HepG2 (cell line): Measurements from ENCODE around the gene LYRM4. TPM values are rescaled to one million over a fixed set of nuclear protein-coding genes. Genes with fewer than 3 reads are reported as not detected.

Experiments
- ATAC-seq: fragments of 200-7000 bp; cut with Tn5 transposase; 3 replicates; pipeline ENCODE4 v1.9.1; 2020; ENCODE audit warnings: mild to moderate bottlenecking, moderate library complexity
- BruUV-seq: library from RNA; stranded (reverse); fragments of 400-500 nt; replicated peaks from 2 replicates; lab custom pipeline; 2021; lab: Mats Ljungman, UMichigan
- CTCF ChIA-PET: fragments of 300-600 bp; formaldehyde crosslinking; extraction: SDS; loops from one replicate; lab custom pipeline; 2021; ENCODE audit warnings: low total read pairs, inconsistent platforms, low intra/inter-chr PET ratio; lab: Yijun Ruan, JAX
- POLR2A ChIA-PET: fragments of 350-600 bp; sonication (Branson Sonifier 250); formaldehyde crosslinking; loops from one replicate; lab custom pipeline; 2020; ENCODE audit warnings: antibody characterized with exemption, inconsistent platforms; lab: Yijun Ruan, JAX
- DNase-seq: peaks from one replicate; pipeline ENCODE4 v3.0.0-alpha.2; 2015; ENCODE audit warnings: low spot score
- FAIRE-seq: peaks from 3 replicates; lab custom pipeline; 2011; peaks lifted over from hg19 to GRCh38; lab: Jason Lieb, UNC
- H2AFZ ChIP-seq: one replicate; pipeline ENCODE4 v1.6.1; 2011; ENCODE audit warnings: low read length, inconsistent platforms
- H3K27ac ChIP-seq: fragments of 300-600 bp; 3 replicates; pipeline ENCODE4 v1.8.0; 2011; ENCODE audit warnings: mixed run types, mild to moderate bottlenecking, mixed read lengths, low read length, inconsistent platforms; ENCODE audit not compliant: insufficient read depth; ENCODE audit errors: extremely low read length
- H3K27me3 ChIP-seq, 2 experiments: fragments of 200-600 bp in 1 of 2; 2 replicates in 1 of 2; 3 replicates in 1 of 2; pipeline versions ENCODE4 v1.6.0 to v1.8.0; 2011; ENCODE audit warnings: low read length in 2 of 2, mild to moderate bottlenecking in 2 of 2, moderate library complexity in 2 of 2, inconsistent platforms in 1 of 2; ENCODE audit not compliant: insufficient read depth in 2 of 2, control insufficient read depth in 1 of 2
- H3K36me3 ChIP-seq, 2 experiments: fragments of 200-600 bp in 1 of 2; replicated peaks in 1 of 2; 2 replicates in 1 of 2; 3 replicates in 1 of 2; pipeline versions ENCODE4 v1.5.1 to v1.8.0; 2011; ENCODE audit warnings: low read length in 2 of 2, inconsistent platforms in 1 of 2; ENCODE audit not compliant: insufficient read depth in 2 of 2, control insufficient read depth in 1 of 2
- H3K4me1 ChIP-seq: 2 replicates; pipeline ENCODE4 v1.5.1; 2012; ENCODE audit warnings: low read length, inconsistent platforms; ENCODE audit not compliant: insufficient read depth
- H3K4me2 ChIP-seq: 2 replicates; pipeline ENCODE4 v1.6.0; 2011; ENCODE audit warnings: low read depth, low read length, inconsistent platforms
- H3K4me3 ChIP-seq, 3 experiments: fragments of 200-600 bp in 1 of 3; sonication (generic), shearing (Covaris generic) in 1 of 3; replicated peaks in 1 of 3; 2 replicates each; pipeline ENCODE4 v1.5.1; 2011 to 2016; ENCODE audit warnings: low read length in 3 of 3, inconsistent platforms in 2 of 3, low read depth in 2 of 3, mild to moderate bottlenecking in 2 of 3, control low read depth in 1 of 3, mixed read lengths in 1 of 3; ENCODE audit not compliant: insufficient read depth in 1 of 3
- H3K79me2 ChIP-seq: one replicate; pipeline ENCODE4 v1.6.1; 2011; ENCODE audit warnings: low read length, inconsistent platforms; ENCODE audit not compliant: insufficient read depth
- H3K9ac ChIP-seq: 2 replicates; pipeline ENCODE4 v1.6.0; 2011; ENCODE audit warnings: mild to moderate bottlenecking, low read depth, low read length, inconsistent platforms; ENCODE audit not compliant: insufficient read depth
- H3K9me3 ChIP-seq: 2 replicates; pipeline ENCODE4 v1.5.1; 2012; ENCODE audit warnings: mild to moderate bottlenecking, low read length
- H4K20me1 ChIP-seq: 2 replicates; pipeline ENCODE4 v1.6.0; 2011; ENCODE audit warnings: inconsistent platforms, mild to moderate bottlenecking, low read length, moderate library complexity; ENCODE audit not compliant: insufficient read depth
- ELF4 ChIP-seq: sonication (generic); formaldehyde crosslinking; IDR thresholded peaks from 2 replicates; pipeline ENCODE4 v1.5.0; 2020; ENCODE audit warnings: missing genetic modification reagents, mild to moderate bottlenecking, moderate library complexity, borderline replicate concordance
- HNF4A ChIP-seq: sonication (generic); formaldehyde crosslinking; IDR thresholded peaks from 2 replicates; pipeline ENCODE4 v1.4.0; 2020; ENCODE audit warnings: missing genetic modification reagents
- MBD4 ChIP-seq: IDR thresholded peaks from 2 replicates; pipeline ENCODE4 v1.6.1; 2012; ENCODE audit warnings: low read length, inconsistent platforms, borderline replicate concordance
- NR2C2 ChIP-seq: sonication (generic); formaldehyde crosslinking; IDR thresholded peaks from 2 replicates; pipeline ENCODE4 v1.4.0; 2020; ENCODE audit warnings: missing genetic modification reagents, mild to moderate bottlenecking, moderate library complexity, borderline replicate concordance
- SP2 ChIP-seq: sonication (generic); formaldehyde crosslinking; IDR thresholded peaks from 2 replicates; pipeline ENCODE4 v1.5.1; 2020; ENCODE audit warnings: mild to moderate bottlenecking, missing genetic modification reagents
- STAT5B ChIP-seq: sonication (generic); formaldehyde crosslinking; IDR thresholded peaks from 2 replicates; pipeline ENCODE4 v1.4.0; 2020; ENCODE audit warnings: missing genetic modification reagents
- TFDP1 ChIP-seq: IDR thresholded peaks from 2 replicates; pipeline ENCODE4 v1.6.1; 2016; ENCODE audit warnings: missing compliant biosample characterization, missing genetic modification reagents, borderline replicate concordance
- WIZ ChIP-seq: sonication (generic); formaldehyde crosslinking; IDR thresholded peaks from 2 replicates; pipeline ENCODE4 v1.5.1; 2020; ENCODE audit warnings: mild to moderate bottlenecking, missing genetic modification reagents
- ZNF253 ChIP-seq: sonication (generic); formaldehyde crosslinking; IDR thresholded peaks from 2 replicates; pipeline ENCODE4 v1.8.0; 2022; ENCODE audit warnings: mild to moderate bottlenecking, missing genetic modification reagents, borderline replicate concordance
- ZNF331 ChIP-seq: sonication (generic); formaldehyde crosslinking; IDR thresholded peaks from 2 replicates; pipeline ENCODE4 v1.4.0; 2020; ENCODE audit warnings: missing genetic modification reagents
- ZNF510 ChIP-seq: sonication (generic); formaldehyde crosslinking; IDR thresholded peaks from 2 replicates; pipeline ENCODE4 v1.4.0; 2020; ENCODE audit warnings: low read depth, mild to moderate bottlenecking, missing genetic modification reagents
- ZNF547 ChIP-seq: sonication (generic); formaldehyde crosslinking; IDR thresholded peaks from 2 replicates; pipeline ENCODE4 v1.5.1; 2020; ENCODE audit warnings: mild to moderate bottlenecking, missing genetic modification reagents
- WGBS: methylation state at CpG from one replicate; pipeline ENCODE4 v1.1.6; 2017; ENCODE audit warnings: low lambda C conversion rate; 5-methylcytosine and 5-hydroxymethylcytosine counted together
- in situ Hi-C: cut with HindIII; loops from 2 replicates; pipeline ENCODE4 v1.10.0; 2017; ENCODE audit warnings: low pct_unique_long_range_greater_than_20kb; ENCODE audit not compliant: extremely low pct_ligation_motif_present
- intact Hi-C: fragments of 100-400 bp; cut with micrococcal nuclease; formaldehyde crosslinking; loops from one replicate; pipeline ENCODE4 v1.10.0; 2022; ENCODE audit not compliant: unreplicated experiment
- polyA plus RNA-seq, 8 experiments: library from polyadenylated mRNA; depleted of rRNA in 3 of 8; stranded (reverse) in 7 of 8; unstranded in 1 of 8; fragments of >200 nt; fragmentation: Illumina TruSeq in 4 of 8; extraction: Trizol in 4 of 8; gene quantifications; 2 replicates each; pipeline versions ENCODE4 v1.2.1 to v1.2.3, GENCODE V29; 2011 to 2016; ENCODE audit warnings: low read depth in 4 of 8, missing spikeins in 1 of 8, mixed read lengths in 1 of 8; ENCODE audit not compliant: insufficient read depth in 1 of 8
- total RNA-seq, 5 experiments: library from RNA; depleted of rRNA; stranded (reverse); fragments of >200 nt; fragmentation: Illumina TruSeq; extraction: Trizol; gene quantifications; 2 replicates each; pipeline ENCODE4 v1.2.3, GENCODE V29; 2016; ENCODE audit warnings: low read depth in 1 of 5
- TF ChIP-seq, protein P1 (sequence below): sonication (generic); formaldehyde crosslinking; IDR thresholded peaks from 2 replicates; pipeline ENCODE4 v1.4.0; 2020; ENCODE audit warnings: mild to moderate bottlenecking, missing genetic modification reagents
- TF ChIP-seq, protein P2 (sequence below): sonication (generic); formaldehyde crosslinking; IDR thresholded peaks from 2 replicates; pipeline ENCODE4 v1.5.1; 2020; ENCODE audit warnings: missing genetic modification reagents, mild to moderate bottlenecking, borderline replicate concordance

The LYRM4 gene
- total and polyA plus RNA-seq, 2 of the 13 experiments (the other 11 are each of a cell fraction or from before 2014, with no cell fraction given), result 64.6 to 67.5 TPM

DNA sequence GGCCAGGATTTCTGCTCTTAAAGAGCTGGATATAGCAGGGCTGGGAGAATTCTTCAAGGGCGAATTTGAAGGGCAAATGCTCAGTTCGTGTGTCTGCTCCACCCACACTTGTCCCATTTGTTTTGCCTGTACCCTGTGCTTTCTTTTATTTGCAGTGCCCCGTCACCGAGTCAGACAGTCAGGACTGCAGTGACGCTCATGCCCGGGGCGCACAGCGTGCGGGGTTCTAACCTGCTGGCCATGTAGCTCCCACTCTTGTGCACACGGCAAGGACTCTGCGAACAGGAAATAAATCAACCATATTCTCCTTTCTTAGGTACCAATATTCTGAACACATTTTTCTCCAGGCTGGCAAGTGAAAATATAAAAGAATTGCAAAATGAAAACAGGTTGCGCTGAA lies 17.7 kb downstream of the LYRM4 start:
- CTCF ChIA-PET, result no interaction called here
- no peak overlapping the region for H3K4me3 ChIP-seq
- no TSS peak for BruUV-seq
- no peak for ATAC-seq
- H2AFZ ChIP-seq, result no peak overlapping the region
- in situ Hi-C loops (no loop called here), intact Hi-C loops (no loop called here)
- TF ChIP-seq SP2 (CRISPR knock-in tag), result no peak
- no peaks in the 10 kb centered on the region for H3K9me3 ChIP-seq
- FAIRE-seq, result no peak
- no peak for DNase-seq
- no peaks in the 10 kb centered on the region for H3K27me3 ChIP-seq
- POLR2A ChIA-PET, result no interaction called here
- H4K20me1 ChIP-seq, result no peaks in the 10 kb centered on the region
- peaks cover 39% of the 10 kb centered on the region for H3K79me2 ChIP-seq
- WGBS, result 97% methylated on average over 12 of the region's 12 CpGs
- H3K4me2 ChIP-seq, result no peak overlapping the region
- no peak overlapping the region for H3K9ac ChIP-seq
- H3K36me3 ChIP-seq, result peaks cover 14 to 52% of the 10 kb centered on the region in 2 experiments
- H3K4me1 ChIP-seq, result peaks cover 1% of the 10 kb centered on the region
- no peak overlapping the region for H3K27ac ChIP-seq

DNA sequence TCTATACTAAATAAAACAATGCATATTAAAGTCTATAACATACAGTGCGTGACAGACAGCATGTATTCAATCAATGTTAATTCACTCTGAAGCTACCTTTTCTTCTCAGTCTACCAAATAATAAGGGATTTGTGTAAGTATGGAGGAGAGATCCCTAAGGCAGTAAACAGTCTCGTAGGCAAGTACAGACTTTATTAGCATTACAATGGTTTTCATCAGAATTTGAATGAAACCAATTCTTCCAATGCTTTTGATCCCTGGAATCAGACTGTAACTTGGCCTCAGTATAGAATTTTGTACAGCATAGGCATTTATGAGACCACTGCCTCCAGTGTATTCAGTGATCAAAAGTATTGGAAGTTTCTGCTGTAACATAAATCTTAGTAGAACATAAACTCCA lies 19.5 kb downstream of the LYRM4 start:
- DNase-seq (no peak), FAIRE-seq (peak; percentile 18), ATAC-seq (no peak)
- in situ Hi-C loops (no loop called here), intact Hi-C loops (no loop called here)
- H2AFZ ChIP-seq, result no peak overlapping the region
- no peaks in the 10 kb centered on the region for H4K20me1 ChIP-seq
- peaks cover 9% of the 10 kb centered on the region for H3K4me1 ChIP-seq
- H3K4me2 ChIP-seq, result no peak overlapping the region
- no peaks in the 10 kb centered on the region for H3K27me3 ChIP-seq
- WGBS, result 95% methylated on average over 2 of the region's 2 CpGs
- no peaks in the 10 kb centered on the region for H3K9me3 ChIP-seq
- H3K4me3 ChIP-seq, result no peak overlapping the region
- no peak overlapping the region for H3K9ac ChIP-seq
- no TSS peak for BruUV-seq
- CTCF ChIA-PET, result no interaction called here
- POLR2A ChIA-PET, result no interaction called here
- H3K36me3 ChIP-seq, result peaks cover 14 to 43% of the 10 kb centered on the region in 2 experiments
- no peak overlapping the region for H3K27ac ChIP-seq
- H3K79me2 ChIP-seq, result peaks cover 26% of the 10 kb centered on the region
- TF ChIP-seq STAT5B (no peak), ZNF510 (no peak), HNF4A (CRISPR knock-in tag) (no peak), MBD4 (no peak), ZNF253 (no peak), ELF4 (CRISPR knock-in tag) (no peak), WIZ (CRISPR knock-in tag) (no peak), ZNF331 (no peak), ZNF547 (CRISPR knock-in tag) (no peak), NR2C2 (CRISPR knock-in tag) (no peak), TFDP1 (CRISPR knock-in tag) (no peak)
- TF ChIP-seq, protein P1, sequence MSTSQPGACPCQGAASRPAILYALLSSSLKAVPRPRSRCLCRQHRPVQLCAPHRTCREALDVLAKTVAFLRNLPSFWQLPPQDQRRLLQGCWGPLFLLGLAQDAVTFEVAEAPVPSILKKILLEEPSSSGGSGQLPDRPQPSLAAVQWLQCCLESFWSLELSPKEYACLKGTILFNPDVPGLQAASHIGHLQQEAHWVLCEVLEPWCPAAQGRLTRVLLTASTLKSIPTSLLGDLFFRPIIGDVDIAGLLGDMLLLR (CRISPR knock-in tag), result no peak
- TF ChIP-seq, protein P2, sequence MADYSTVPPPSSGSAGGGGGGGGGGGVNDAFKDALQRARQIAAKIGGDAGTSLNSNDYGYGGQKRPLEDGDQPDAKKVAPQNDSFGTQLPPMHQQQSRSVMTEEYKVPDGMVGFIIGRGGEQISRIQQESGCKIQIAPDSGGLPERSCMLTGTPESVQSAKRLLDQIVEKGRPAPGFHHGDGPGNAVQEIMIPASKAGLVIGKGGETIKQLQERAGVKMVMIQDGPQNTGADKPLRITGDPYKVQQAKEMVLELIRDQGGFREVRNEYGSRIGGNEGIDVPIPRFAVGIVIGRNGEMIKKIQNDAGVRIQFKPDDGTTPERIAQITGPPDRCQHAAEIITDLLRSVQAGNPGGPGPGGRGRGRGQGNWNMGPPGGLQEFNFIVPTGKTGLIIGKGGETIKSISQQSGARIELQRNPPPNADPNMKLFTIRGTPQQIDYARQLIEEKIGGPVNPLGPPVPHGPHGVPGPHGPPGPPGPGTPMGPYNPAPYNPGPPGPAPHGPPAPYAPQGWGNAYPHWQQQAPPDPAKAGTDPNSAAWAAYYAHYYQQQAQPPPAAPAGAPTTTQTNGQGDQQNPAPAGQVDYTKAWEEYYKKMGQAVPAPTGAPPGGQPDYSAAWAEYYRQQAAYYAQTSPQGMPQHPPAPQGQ (CRISPR knock-in tag), result no peak
